Measurements from ENCODE around the gene MGAT3.

MGAT3 gene

GRCh38 chr22:39508393-39508792 lies 51.6 kb downstream of the MGAT3 start:
- peaks cover 29% of the 10 kb centered on the region for H3K36me3 ChIP-seq (ENCODE audit: insufficient read depth, low read length)
- no peak overlapping the region for H3K9ac ChIP-seq (ENCODE audit: low read depth, low read length)
- H3K4me1 ChIP-seq (ENCODE audit: insufficient read depth, low read length): peaks cover under 1% of the 10 kb centered on the region; the same call in 1 of the 2 replicates

GRCh38 chr22:39510529-39511149 lies 53.8 kb downstream of the MGAT3 start:
- peaks cover 39% of the 10 kb centered on the region for H3K36me3 ChIP-seq (ENCODE audit: insufficient read depth, low read length)
- H3K9me3 ChIP-seq (ENCODE audit: control insufficient read depth, insufficient read depth, low read length): no peaks in the 10 kb centered on the region
- H3K9ac ChIP-seq (ENCODE audit: low read depth, low read length): no peak overlapping the region
- H3K4me1 ChIP-seq (ENCODE audit: insufficient read depth, low read length): no peaks in the 10 kb centered on the region

More at GRCh38 chr22:39508393-39508792, 51.6 kb downstream of the MGAT3 start:
- no peaks in the 10 kb centered on the region for H3K9me3 ChIP-seq (ENCODE audit: control insufficient read depth, insufficient read depth, low read length)

GRCh38 chr22:39511226-39511625 lies 54.4 kb downstream of the MGAT3 start:
- H3K9me3 ChIP-seq (ENCODE audit: control insufficient read depth, insufficient read depth, low read length): no peaks in the 10 kb centered on the region
- H3K36me3 ChIP-seq (ENCODE audit: insufficient read depth, low read length): peaks cover 34% of the 10 kb centered on the region
- H3K9ac ChIP-seq (ENCODE audit: low read depth, low read length): no peak overlapping the region
- H3K4me1 ChIP-seq (ENCODE audit: insufficient read depth, low read length): no peaks in the 10 kb centered on the region

GRCh38 chr22:39512026-39512425 lies 55.2 kb downstream of the MGAT3 start:
- no peaks in the 10 kb centered on the region for H3K9me3 ChIP-seq (ENCODE audit: control insufficient read depth, insufficient read depth, low read length)
- no peak overlapping the region for H3K9ac ChIP-seq (ENCODE audit: low read depth, low read length)
- peaks cover 32% of the 10 kb centered on the region for H3K36me3 ChIP-seq (ENCODE audit: insufficient read depth, low read length)
- H3K4me1 ChIP-seq (ENCODE audit: insufficient read depth, low read length): no peaks in the 10 kb centered on the region

- Histone ChIP-seq H3K36me3 (ENCODE audit: insufficient read depth, low read length) (peaks cover 28% of the 10 kb centered on the region), H3K9me3 (ENCODE audit: control insufficient read depth, insufficient read depth, low read length) (no peaks in the 10 kb centered on the region), H3K4me1 (ENCODE audit: insufficient read depth, low read length) (peaks cover 3% of the 10 kb centered on the region), H3K9ac (ENCODE audit: low read depth, low read length) (no peak overlapping the region)
Measured at GRCh38 chr22:39513791-39514190, 57.0 kb downstream of the MGAT3 start.

- Histone ChIP-seq H3K4me1 (ENCODE audit: insufficient read depth, low read length) (peaks cover 6% of the 10 kb centered on the region), H3K36me3 (ENCODE audit: insufficient read depth, low read length) (peaks cover 28% of the 10 kb centered on the region), H3K9me3 (ENCODE audit: control insufficient read depth, insufficient read depth, low read length) (no peaks in the 10 kb centered on the region), H3K9ac (ENCODE audit: low read depth, low read length) (no peak overlapping the region)
Measured at GRCh38 chr22:39514373-39514973, 57.7 kb downstream of the MGAT3 start.

- H3K36me3 ChIP-seq (ENCODE audit: insufficient read depth, low read length): peaks cover 28% of the 10 kb centered on the region
Measured at GRCh38 chr22:39515266-39516050, 58.6 kb downstream of the MGAT3 start.

GRCh38 chr22:39517470-39517869 lies 60.7 kb downstream of the MGAT3 start:
- Histone ChIP-seq H3K4me1 (ENCODE audit: insufficient read depth, low read length) (peaks cover 6% of the 10 kb centered on the region), H3K36me3 (ENCODE audit: insufficient read depth, low read length) (peaks cover 32% of the 10 kb centered on the region), H3K9ac (ENCODE audit: low read depth, low read length) (no peak overlapping the region), H3K9me3 (ENCODE audit: control insufficient read depth, insufficient read depth, low read length) (no peaks in the 10 kb centered on the region)

More at GRCh38 chr22:39515266-39516050, 58.6 kb downstream of the MGAT3 start:
- peaks cover 6% of the 10 kb centered on the region for H3K4me1 ChIP-seq (ENCODE audit: insufficient read depth, low read length)
- H3K9ac ChIP-seq (ENCODE audit: low read depth, low read length): no peak overlapping the region
- no peaks in the 10 kb centered on the region for H3K9me3 ChIP-seq (ENCODE audit: control insufficient read depth, insufficient read depth, low read length)

GRCh38 chr22:39518144-39518786 lies 61.5 kb downstream of the MGAT3 start:
- H3K9me3 ChIP-seq (ENCODE audit: control insufficient read depth, insufficient read depth, low read length): no peaks in the 10 kb centered on the region
- H3K9ac ChIP-seq (ENCODE audit: low read depth, low read length): peak overlapping the region; percentile 99; the same call in 1 of the 2 replicates
- peaks cover 39% of the 10 kb centered on the region for H3K36me3 ChIP-seq (ENCODE audit: insufficient read depth, low read length)
- H3K4me1 ChIP-seq (ENCODE audit: insufficient read depth, low read length): peaks cover 6% of the 10 kb centered on the region

GRCh38 chr22:39518996-39519680 lies 62.3 kb downstream of the MGAT3 start:
- Histone ChIP-seq H3K9ac (ENCODE audit: low read depth, low read length) (peak overlapping the region; percentile 99), H3K9me3 (ENCODE audit: control insufficient read depth, insufficient read depth, low read length) (no peaks in the 10 kb centered on the region), H3K4me1 (ENCODE audit: insufficient read depth, low read length) (peaks cover 6% of the 10 kb centered on the region), H3K36me3 (ENCODE audit: insufficient read depth, low read length) (peaks cover 38% of the 10 kb centered on the region)

- Histone ChIP-seq H3K36me3 (ENCODE audit: insufficient read depth, low read length) (peaks cover 39% of the 10 kb centered on the region), H3K4me1 (ENCODE audit: insufficient read depth, low read length) (peaks cover 6% of the 10 kb centered on the region), H3K9ac (ENCODE audit: low read depth, low read length) (peak overlapping the region; percentile 99), H3K9me3 (ENCODE audit: control insufficient read depth, insufficient read depth, low read length) (no peaks in the 10 kb centered on the region)
Measured at GRCh38 chr22:39519681-39520225, 62.9 kb downstream of the MGAT3 start.

GRCh38 chr22:39520226-39521105 lies 63.7 kb downstream of the MGAT3 start, which contains the start of gene ATF4:
TSS of gene ATF4 (plus strand) at chr22:39520562. CDS start at chr22:39521446, 884 bp downstream.
- Histone ChIP-seq H3K36me3 (ENCODE audit: insufficient read depth, low read length) (peaks cover 32% of the 10 kb centered on the region), H3K4me1 (ENCODE audit: insufficient read depth, low read length) (peaks cover 6% of the 10 kb centered on the region)

More at GRCh38 chr22:39520226-39521105, 63.7 kb downstream of the MGAT3 start, which contains the start of gene ATF4:
- Histone ChIP-seq H3K9me3 (ENCODE audit: control insufficient read depth, insufficient read depth, low read length) (no peaks in the 10 kb centered on the region), H3K9ac (ENCODE audit: low read depth, low read length) (peak within 1 kb of the TSS; percentile 99)
